GM19395 (cell line): ENCODE results near the gene COG6.

Source experiments
- ATAC-seq: cut with Tn5 transposase; IDR thresholded peaks from one replicate; pipeline ENCODE4 v1.9.1; 2021; ENCODE audit warnings: mild to moderate bottlenecking, moderate library complexity; ENCODE audit not compliant: unreplicated experiment

Gene COG6

DNA sequence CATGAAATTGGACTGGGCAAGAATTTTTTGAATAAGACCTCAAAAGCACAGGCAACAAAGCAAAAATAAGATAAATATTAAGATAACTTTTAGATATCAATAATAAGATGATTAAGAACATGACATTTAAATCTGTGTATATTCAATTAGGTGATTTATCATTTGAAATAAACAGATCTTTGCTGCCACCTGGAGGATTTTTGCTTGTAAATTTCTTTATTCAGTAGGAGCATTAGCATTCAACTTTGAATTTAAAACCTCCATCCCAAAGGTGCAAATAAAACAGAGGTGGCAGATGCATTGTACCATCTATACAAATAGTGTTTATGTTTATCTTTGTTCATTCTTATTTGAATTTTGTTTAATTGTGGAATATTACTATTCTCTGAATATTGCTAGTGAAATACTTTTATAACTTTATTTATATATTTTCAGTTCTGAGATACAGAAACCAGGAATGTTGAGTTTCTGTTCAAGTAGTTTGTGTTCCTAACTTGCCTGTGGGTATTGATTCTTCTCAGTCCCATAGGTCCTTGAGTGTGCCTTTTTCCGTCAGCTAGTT, 20.9 kb downstream of the COG6 start:
- ATAC-seq, result no peak

- ATAC-seq, result peak; percentile 41
Measured at GRCh38 chr13:39682310-39682709, 26.8 kb downstream of the COG6 start.

GRCh38 chr13:39682788-39683187, 27.3 kb downstream of the COG6 start:
- ATAC-seq, result peak; percentile 84

- ATAC-seq, result no peak
Measured at GRCh38 chr13:39684531-39685137, 29.2 kb downstream of the COG6 start.

GRCh38 chr13:39685652-39686051, 30.2 kb downstream of the COG6 start:
- no peak for ATAC-seq

GRCh38 chr13:39688278-39688677, 32.8 kb downstream of the COG6 start:
- ATAC-seq, result no peak

DNA sequence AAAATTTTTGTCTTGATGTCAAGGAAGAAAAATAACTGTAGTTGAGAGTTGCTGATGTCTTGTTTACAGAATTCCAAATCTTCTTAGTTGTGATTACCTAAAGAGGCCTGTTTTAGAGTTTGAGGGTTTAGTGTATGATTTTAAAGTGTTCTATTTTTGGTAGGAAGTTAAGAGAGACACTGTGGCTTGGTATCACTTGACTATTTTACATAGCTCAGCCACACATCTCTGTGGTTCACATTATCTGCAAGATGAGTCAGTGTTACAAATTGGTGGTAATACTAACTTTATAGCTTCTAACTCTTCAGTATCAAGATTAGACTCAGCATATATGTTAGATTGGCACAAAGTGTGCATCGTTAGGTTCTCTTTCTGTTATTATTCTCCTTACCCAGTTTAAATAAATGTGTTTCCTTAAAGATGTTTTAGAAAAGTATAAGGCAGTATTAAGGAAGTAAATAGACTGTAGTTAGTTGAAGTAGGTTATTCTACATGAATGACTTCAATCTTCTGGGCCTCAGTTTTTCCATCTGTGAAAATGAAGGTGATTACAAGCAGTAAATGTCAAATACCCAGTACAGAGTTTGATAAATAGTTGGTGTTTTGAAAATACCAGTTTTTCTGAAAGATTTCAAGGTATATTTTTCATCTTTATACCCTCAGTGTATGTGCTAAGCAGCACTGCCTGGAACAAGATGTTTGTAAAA, 33.4 kb downstream of the COG6 start:
- peak; percentile 83 for ATAC-seq

DNA sequence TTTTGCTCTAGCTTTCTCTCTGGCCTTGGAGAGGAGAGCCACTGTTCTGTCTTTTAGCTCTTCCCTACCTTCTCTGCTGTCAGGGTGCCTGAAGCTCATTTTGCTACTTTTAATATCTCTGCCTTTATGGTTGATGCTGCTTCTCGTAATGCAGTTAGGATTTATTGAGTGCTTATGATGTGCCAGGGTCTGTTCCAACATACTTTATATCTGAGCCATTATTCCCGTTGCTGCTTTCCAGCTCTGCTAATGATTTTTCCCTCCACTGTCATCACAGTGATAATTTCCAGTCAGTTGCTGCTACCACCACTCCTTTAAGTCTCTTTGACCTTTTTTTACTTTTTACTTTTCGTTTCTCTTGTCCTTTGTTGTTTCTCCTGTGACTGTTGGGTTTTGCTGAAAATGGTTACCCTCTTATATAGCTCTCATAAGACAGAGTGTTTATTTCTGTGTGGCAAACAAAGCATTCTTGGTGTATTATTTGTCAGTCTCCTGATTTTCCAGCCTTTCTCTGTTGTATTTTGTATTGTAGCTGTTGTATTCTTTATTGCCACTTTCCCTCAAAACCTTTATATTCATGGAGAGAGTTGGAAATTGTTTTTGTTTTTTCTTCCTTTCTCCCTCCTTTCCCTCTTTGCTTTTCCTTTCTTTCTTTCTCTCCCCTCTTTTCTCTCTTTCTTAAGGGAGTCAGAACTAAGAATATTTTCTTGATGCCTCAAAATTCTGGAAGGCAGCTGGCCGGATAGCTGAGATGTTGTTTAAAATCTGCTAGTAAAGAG, 37.4 kb downstream of the COG6 start:
- ATAC-seq, result no peak

GRCh38 chr13:39699274-39699673, 43.8 kb downstream of the COG6 start:
- ATAC-seq, result no peak

GRCh38 chr13:39712626-39713025, 57.2 kb downstream of the COG6 start:
- ATAC-seq, result no peak

- ATAC-seq, result no peak
Measured at GRCh38 chr13:39729156-39729555, 73.7 kb downstream of the COG6 start.

GRCh38 chr13:39734952-39735351, 79.5 kb downstream of the COG6 start:
- ATAC-seq, result no peak

- no peak for ATAC-seq
Measured at GRCh38 chr13:39737047-39737446, 81.6 kb downstream of the COG6 start.

- ATAC-seq, result no peak
Measured at GRCh38 chr13:39740761-39741160, 85.3 kb downstream of the COG6 start.

DNA sequence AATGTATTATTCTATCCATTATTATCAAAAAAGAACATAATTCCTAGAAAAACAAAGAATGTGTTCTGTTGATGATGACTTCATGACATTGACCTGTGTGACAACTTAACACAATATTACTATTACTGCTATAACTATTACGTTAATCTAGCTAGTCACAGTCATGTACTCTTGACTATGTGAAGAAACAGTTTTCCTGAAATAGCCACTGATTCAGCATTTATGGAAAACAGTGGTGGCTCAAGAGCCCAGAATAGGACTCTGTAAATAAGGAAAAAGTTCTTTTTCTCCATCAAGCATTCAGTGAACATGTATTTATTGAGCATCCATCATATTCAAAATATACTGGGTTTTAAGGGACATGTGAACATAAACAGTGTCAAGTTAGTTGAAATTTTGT, 93.5 kb downstream of the COG6 start:
- ATAC-seq, result no peak

DNA sequence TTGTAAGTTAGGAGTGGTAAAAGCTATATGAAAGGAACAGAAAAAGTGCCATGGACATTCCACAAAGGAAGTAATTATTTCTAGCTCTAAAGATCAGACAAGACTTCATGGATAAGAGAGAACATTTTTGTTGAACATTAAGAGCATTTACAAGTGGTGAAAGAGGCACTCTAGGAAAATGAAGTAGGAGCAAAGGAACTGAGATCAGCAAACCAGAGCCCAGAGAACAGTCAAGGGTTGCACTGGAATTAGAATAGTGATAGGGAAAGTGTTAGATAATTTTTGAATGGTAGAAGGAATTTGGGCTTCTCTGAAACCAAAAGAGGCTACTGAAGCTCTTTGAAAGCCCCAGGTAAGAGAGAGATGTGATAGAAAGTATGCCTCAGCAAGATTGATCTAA, 94.1 kb downstream of the COG6 start:
- ATAC-seq, result no peak

DNA sequence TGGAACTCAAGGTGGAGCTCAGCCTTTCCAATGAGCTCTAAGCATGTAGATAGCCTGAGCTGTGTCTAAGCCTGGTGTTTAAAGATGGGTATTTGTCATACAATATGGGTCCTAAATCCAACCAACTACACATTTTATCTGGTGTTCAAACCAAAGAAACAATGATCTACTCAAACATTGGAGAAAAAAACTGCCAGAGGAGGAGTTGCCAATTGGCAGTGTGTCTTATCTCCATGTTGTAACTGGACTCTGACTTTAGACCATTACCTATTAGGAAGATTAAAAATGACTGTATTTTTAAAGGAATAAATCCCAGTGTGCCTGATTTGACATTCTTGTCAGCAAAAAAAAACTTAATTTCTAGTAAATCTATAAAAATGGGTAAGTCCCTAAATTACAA, 96.3 kb downstream of the COG6 start:
- no peak for ATAC-seq

GRCh38 chr13:39760521-39760920, 105.1 kb downstream of the COG6 start:
- ATAC-seq, result peak; percentile 92

DNA sequence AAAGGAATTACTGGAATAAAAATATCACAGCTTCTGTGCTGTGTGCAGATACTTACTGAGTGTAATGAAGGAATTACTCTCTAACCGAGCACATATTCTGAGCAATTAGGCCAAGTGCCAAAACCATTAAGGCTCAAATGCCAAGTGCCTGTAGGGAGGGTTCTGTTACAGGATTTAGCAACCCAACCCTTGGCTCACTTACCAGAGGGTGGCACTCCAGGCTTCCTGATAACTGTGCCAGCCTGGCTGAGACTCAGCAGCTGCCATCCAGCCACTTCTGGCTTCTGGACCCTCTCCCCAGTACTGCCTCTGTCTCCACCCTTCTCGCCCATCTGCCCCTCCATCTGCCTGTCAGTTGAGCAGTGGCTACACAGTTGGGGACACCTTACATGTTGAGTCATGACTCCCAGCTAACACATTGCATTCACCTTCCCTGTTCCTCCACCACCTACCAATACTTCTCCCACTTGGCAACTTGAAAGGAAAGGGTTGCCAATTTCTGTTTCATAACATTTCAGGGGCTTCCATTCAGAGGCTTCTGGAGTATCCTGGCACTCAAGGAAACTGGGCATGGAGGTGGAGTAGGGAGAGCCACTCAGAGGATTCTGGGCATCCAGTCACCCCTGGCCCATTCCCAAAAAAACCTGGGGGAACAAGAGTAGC, 110.5 kb downstream of the COG6 start:
- no peak for ATAC-seq

GRCh38 chr13:39766464-39767158, 111.1 kb downstream of the COG6 start:
- ATAC-seq, result no peak
